ENCODE measurements around the gene CCDC126. TPM values are rescaled to one million over a fixed set of nuclear protein-coding genes. Genes with fewer than 3 reads are reported as not detected.

Gene CCDC126
- total and polyA plus RNA-seq, 2 of the 8 experiments (the other 6 are each of a cell fraction or from before 2014, with no cell fraction given): 1.4 to 5.3 TPM

DNA sequence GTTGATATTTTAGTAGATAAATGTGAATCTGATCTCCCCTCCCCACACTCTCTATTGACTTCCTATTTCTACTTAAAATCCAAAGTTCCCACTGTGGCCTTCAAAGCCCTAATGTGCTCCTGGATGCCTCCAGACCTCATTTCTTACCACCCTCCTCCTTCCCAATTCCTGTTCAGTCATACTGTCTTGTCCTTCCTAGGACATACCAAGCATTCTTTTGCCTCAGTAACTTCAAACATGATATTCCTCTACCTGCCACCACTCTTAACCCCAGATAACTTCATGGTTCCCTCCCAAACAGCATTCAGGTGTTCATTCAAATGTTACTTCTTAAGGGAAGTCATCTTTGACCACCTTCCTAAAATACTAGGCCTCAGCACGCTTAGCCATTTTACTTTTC lies 48.6 kb downstream of the CCDC126 start:
- ChIA-PET CTCF (ENCODE audit: partially characterized antibody) (no interaction called here), POLR2A (ENCODE audit: partially characterized antibody) (no interaction called here)
- FAIRE-seq: peak; percentile 65
- Histone ChIP-seq H2AK5ac (ENCODE audit: low read depth, low read length) (no peak overlapping the region), H3K79me1 (ENCODE audit: low read depth, low read length) (no peaks in the 10 kb centered on the region), H2BK20ac (ENCODE audit: low read length) (no peak overlapping the region), H2BK12ac (ENCODE audit: low read depth, low read length) (no peak overlapping the region), H3K4me1 (replicated peaks in 1 of 4; ENCODE audit: control insufficient read depth in 3 of 4, insufficient read depth in 4 of 4, low read length in 3 of 4) (no peaks in the 10 kb centered on the region; a peak in 2 of 7 replicates), H4K8ac (ENCODE audit: extremely low read depth, insufficient read depth, low read length) (no peak overlapping the region), H3K23ac (ENCODE audit: insufficient read length) (no peak overlapping the region), H2BK5ac (ENCODE audit: low read depth, low read length) (no peak overlapping the region), H3K18ac (ENCODE audit: extremely low read depth, low read length) (no peak overlapping the region), H2BK15ac (ENCODE audit: low read length) (no peak overlapping the region), H2BK120ac (replicated peaks; ENCODE audit: low read depth, low read length) (no peak overlapping the region), H3K36me3 (ENCODE audit: control insufficient read depth in 2 of 4, insufficient read depth in 4 of 4, low read length in 3 of 4) (no peaks in the 10 kb centered on the region), H3K23me2 (ENCODE audit: low read depth, low read length) (no peaks in the 10 kb centered on the region), H3K27ac (ENCODE audit: low read depth, low read length) (no peak overlapping the region), H3K56ac (replicated peaks; ENCODE audit: insufficient read length, low read depth, low read length) (no peak overlapping the region), H3K4me2 (ENCODE audit: insufficient read depth in 1 of 2, low read depth in 2 of 2, low read length in 2 of 2) (no peak overlapping the region), H3K14ac (ENCODE audit: insufficient read length) (no peak overlapping the region), H3K79me2 (ENCODE audit: control insufficient read depth in 1 of 2, insufficient read depth in 2 of 2, low read length in 2 of 2) (no peaks in the 10 kb centered on the region), H3K9me3 (ENCODE audit: insufficient read depth in 2 of 2, low read depth in 1 of 2, low read length in 1 of 2) (no peaks in the 10 kb centered on the region), H3K9ac (replicated peaks in 1 of 4; ENCODE audit: extremely low read depth in 1 of 4, low read depth in 3 of 4, low read length in 3 of 4) (no peak overlapping the region), H4K5ac (ENCODE audit: insufficient read length, low read depth, low read length) (no peak overlapping the region), H3K4ac (replicated peaks; ENCODE audit: insufficient read length, low read depth, low read length) (no peak overlapping the region), H4K91ac (replicated peaks; ENCODE audit: insufficient read length, low read length) (no peak overlapping the region), H3K4me3 (ENCODE audit: extremely low read depth in 1 of 4, insufficient read depth in 2 of 4, low read depth in 3 of 4, low read length in 4 of 4) (no peak overlapping the region), H3K27me3 (replicated peaks in 1 of 4; ENCODE audit: control insufficient read depth in 3 of 4, extremely low read depth in 1 of 4, insufficient read depth in 3 of 4, low read length in 3 of 4) (no peaks in the 10 kb centered on the region), H4K20me1 (replicated peaks in 1 of 2; ENCODE audit: control insufficient read depth in 1 of 2, insufficient read depth in 2 of 2, low read length in 2 of 2) (no peaks in the 10 kb centered on the region), H2AFZ (ENCODE audit: low read length) (no peak overlapping the region)
- DNase-seq (ENCODE audit: low read depth in 1 of 2, low spot score in 2 of 2): no peak
- 100% methylated on average over 1 of the region's 1 CpG; no CpG with 5 or more reads in 1 of the 2 experiments for WGBS, 2 experiments (ENCODE audit: extremely low coverage in 1 of 2, insufficient coverage in 1 of 2, insufficient read length in 1 of 2, insufficient replicate concordance in 2 of 2, low coverage in 1 of 2, low lambda C conversion rate in 2 of 2, missing lambda C conversion rate in 1 of 2)
- TF ChIP-seq BRCA1 (IDR thresholded peaks at IDR 0.05; ENCODE audit: low read depth, low read length): no peak
- TF ChIP-seq NRF1 (IDR thresholded peaks at IDR 0.05; ENCODE audit: low read depth, low read length): no peak
- TF ChIP-seq TEAD4 (IDR thresholded peaks at IDR 0.05; ENCODE audit: low read depth, low read length): peak; percentile 82
